ENCODE data around the gene ERF.

DNA sequence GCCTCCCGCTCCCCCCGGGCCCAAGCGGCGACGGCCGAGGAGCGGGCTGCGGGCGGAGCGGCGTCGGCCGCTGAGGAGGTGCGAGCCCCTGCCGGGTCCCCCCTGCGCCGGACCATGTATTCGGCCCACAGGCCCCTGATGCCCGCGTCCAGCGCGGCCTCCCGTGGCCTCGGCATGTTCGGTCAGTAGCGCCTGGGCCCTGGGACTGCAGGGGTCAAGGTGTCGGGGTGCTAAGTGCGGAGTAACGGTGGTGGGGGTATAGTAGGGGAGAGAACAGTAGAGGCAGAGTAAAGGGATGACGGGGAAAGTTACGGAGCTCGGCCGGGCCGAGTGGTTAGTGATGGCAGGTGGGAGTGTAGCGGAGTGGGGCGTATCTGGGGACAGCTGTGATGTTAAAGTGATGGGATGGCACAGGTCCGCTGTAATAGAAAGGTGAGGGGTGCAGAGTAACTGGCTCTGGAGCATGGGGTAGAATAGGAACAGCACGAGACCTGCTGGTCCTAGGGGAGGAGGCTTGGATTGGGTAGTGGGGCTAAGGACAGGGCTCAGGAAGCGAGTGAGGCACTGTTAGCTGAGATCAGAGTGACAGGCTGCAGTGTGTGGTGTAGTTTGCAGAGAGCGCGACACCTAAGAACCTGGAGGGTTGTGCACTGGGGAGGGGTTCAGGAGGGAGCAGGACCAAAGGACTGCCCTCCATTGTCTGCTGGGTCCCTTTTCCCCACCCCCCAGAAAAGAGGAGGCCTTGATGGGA is 29.8 kb upstream of the ERF start:
- TF ChIP-seq, protein P1, sequence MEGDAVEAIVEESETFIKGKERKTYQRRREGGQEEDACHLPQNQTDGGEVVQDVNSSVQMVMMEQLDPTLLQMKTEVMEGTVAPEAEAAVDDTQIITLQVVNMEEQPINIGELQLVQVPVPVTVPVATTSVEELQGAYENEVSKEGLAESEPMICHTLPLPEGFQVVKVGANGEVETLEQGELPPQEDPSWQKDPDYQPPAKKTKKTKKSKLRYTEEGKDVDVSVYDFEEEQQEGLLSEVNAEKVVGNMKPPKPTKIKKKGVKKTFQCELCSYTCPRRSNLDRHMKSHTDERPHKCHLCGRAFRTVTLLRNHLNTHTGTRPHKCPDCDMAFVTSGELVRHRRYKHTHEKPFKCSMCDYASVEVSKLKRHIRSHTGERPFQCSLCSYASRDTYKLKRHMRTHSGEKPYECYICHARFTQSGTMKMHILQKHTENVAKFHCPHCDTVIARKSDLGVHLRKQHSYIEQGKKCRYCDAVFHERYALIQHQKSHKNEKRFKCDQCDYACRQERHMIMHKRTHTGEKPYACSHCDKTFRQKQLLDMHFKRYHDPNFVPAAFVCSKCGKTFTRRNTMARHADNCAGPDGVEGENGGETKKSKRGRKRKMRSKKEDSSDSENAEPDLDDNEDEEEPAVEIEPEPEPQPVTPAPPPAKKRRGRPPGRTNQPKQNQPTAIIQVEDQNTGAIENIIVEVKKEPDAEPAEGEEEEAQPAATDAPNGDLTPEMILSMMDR (conservative IDR thresholded peaks at IDR 0.05) = no peak
- no peak for TF ChIP-seq ZFX (IDR thresholded peaks at IDR 0.05)
